GM21528 (cell line): ENCODE data around the gene HDAC9.
"Not testable (repeated sequence)": the region's sequence is repeated elsewhere in the genome, so short reads cannot be mapped to it uniquely, and the experiment has no call there.

Source experiments
- ATAC-seq: cut with Tn5 transposase; IDR thresholded peaks from one replicate; pipeline ENCODE4 v1.9.1; 2021; ENCODE audit warnings: mild to moderate bottlenecking, moderate library complexity; ENCODE audit not compliant: unreplicated experiment, low FRiP score

HDAC9 gene

GRCh38 chr7:18698258-18698734, 202.7 kb downstream of the HDAC9 start:
- ATAC-seq: no peak

GRCh38 chr7:18700147-18700546, 204.6 kb downstream of the HDAC9 start:
- no peak for ATAC-seq

- ATAC-seq: no peak
Observed at GRCh38 chr7:18702071-18702829, 206.7 kb downstream of the HDAC9 start.

GRCh38 chr7:18703685-18704084, 208.1 kb downstream of the HDAC9 start:
- ATAC-seq: no peak

GRCh38 chr7:18706670-18707069, 211.1 kb downstream of the HDAC9 start:
- no peak for ATAC-seq

GRCh38 chr7:18708204-18708603, 212.7 kb downstream of the HDAC9 start:
- ATAC-seq: no peak

- no peak for ATAC-seq
Observed at GRCh38 chr7:18715988-18716387, 220.4 kb downstream of the HDAC9 start.

- ATAC-seq: no peak
Observed at GRCh38 chr7:18721429-18721828, 225.9 kb downstream of the HDAC9 start.

GRCh38 chr7:18724318-18724717, 228.8 kb downstream of the HDAC9 start:
- no peak for ATAC-seq

- ATAC-seq: no peak
Observed at GRCh38 chr7:18727115-18727870, 231.7 kb downstream of the HDAC9 start.

- ATAC-seq: not testable (repeated sequence)
Observed at GRCh38 chr7:18736012-18736411, 240.5 kb downstream of the HDAC9 start.

- ATAC-seq: no peak
Observed at GRCh38 chr7:18740579-18740988, 245.0 kb downstream of the HDAC9 start.

GRCh38 chr7:18753972-18754610, 258.5 kb downstream of the HDAC9 start:
- ATAC-seq: no peak

GRCh38 chr7:18754766-18755165, 259.2 kb downstream of the HDAC9 start:
- ATAC-seq: no peak

GRCh38 chr7:18755793-18756192, 260.2 kb downstream of the HDAC9 start:
- no peak for ATAC-seq

- ATAC-seq: no peak
Observed at GRCh38 chr7:18756378-18757050, 261.0 kb downstream of the HDAC9 start.

GRCh38 chr7:18760046-18760445, 264.5 kb downstream of the HDAC9 start:
- ATAC-seq: no peak

GRCh38 chr7:18760631-18761445, 265.3 kb downstream of the HDAC9 start:
- ATAC-seq: no peak

- ATAC-seq: no peak
Observed at GRCh38 chr7:18762189-18762588, 266.6 kb downstream of the HDAC9 start.

GRCh38 chr7:18768256-18768655, 272.7 kb downstream of the HDAC9 start:
- no peak for ATAC-seq
